ENCODE data around the gene CDH13. TPM values are rescaled to one million over a fixed set of nuclear protein-coding genes. Genes with fewer than 3 reads are reported as not detected.

The CDH13 gene
- total and polyA plus RNA-seq, 10 of the 15 experiments (the other 5 are each of a cell fraction or from before 2014, with no cell fraction given): under 0.01 to 0.05 TPM; not detected in 8

- Histone ChIP-seq H3K4me1 (ENCODE audit: control insufficient read depth, insufficient read depth, low read length) (no peaks in the 10 kb centered on the region), H4K20me1 (ENCODE audit: control insufficient read depth, insufficient read depth) (no peaks in the 10 kb centered on the region), H3K27ac (ENCODE audit: control insufficient read depth, insufficient read depth) (no peak overlapping the region), H3K27me3 (replicated peaks in 1 of 2; ENCODE audit: control insufficient read depth in 2 of 2, insufficient read depth in 2 of 2, low read length in 1 of 2) (no peaks in the 10 kb centered on the region), H3K9ac (ENCODE audit: control insufficient read depth, insufficient read depth, low read length) (no peak overlapping the region), H3K9me3 (replicated peaks; ENCODE audit: control insufficient read depth, insufficient read depth, low read length) (no peaks in the 10 kb centered on the region), H3K36me3 (ENCODE audit: control insufficient read depth in 2 of 2, insufficient read depth in 2 of 2, low read length in 1 of 2) (no peaks in the 10 kb centered on the region), H3K79me2 (ENCODE audit: control insufficient read depth, insufficient read depth, low read length) (no peaks in the 10 kb centered on the region), H2AFZ (ENCODE audit: control insufficient read depth, low read depth, low read length) (no peak overlapping the region), H3K4me3 (no peak overlapping the region), H3K4me2 (ENCODE audit: control insufficient read depth, insufficient read depth) (no peak overlapping the region)
- WGBS (ENCODE audit: insufficient coverage, insufficient replicate concordance, low lambda C conversion rate, missing lambda C conversion rate): 3% methylated on average over 5 of the region's 5 CpGs
- no TSS peak for BruUV-seq (replicated peaks)
- POLR2A ChIA-PET: no interaction called here
- in situ Hi-C loops (cut with MboI) (no loop called here), intact Hi-C loops (cut with micrococcal nuclease; ENCODE audit: unreplicated experiment) (no loop called here)
- RAD21 ChIA-PET (ENCODE audit: unreplicated experiment): no interaction called here
- CTCF ChIA-PET: no interaction called here
- TF ChIP-seq MEF2A (IDR thresholded peaks at IDR 0.05; ENCODE audit: insufficient read depth, low read depth, low read length) (no peak), NFYB (IDR thresholded peaks at IDR 0.05; ENCODE audit: insufficient read depth, low read depth, low read length) (no peak)
- FAIRE-seq (no peak), ATAC-seq (no peak), DNase-seq (ENCODE audit: low read depth, low spot score) (no peak)
- SMC1A ChIA-PET (ENCODE audit: uncharacterized antibody, unreplicated experiment): interaction anchor here (1.0 kb wide), 1 partner anchor 10 kb away, joined by 3 read pairs; no protein-coding TSS in a partner anchor
These were observed 369.2 kb downstream of the CDH13 start for GRCh38 chr16:82995924-82996441.

- ChIA-PET CTCF (no interaction called here), RAD21 (ENCODE audit: unreplicated experiment) (no interaction called here), SMC1A (ENCODE audit: uncharacterized antibody, unreplicated experiment) (interaction anchor here (1.0 kb wide), 1 partner anchor 9 kb away, joined by 3 read pairs; no protein-coding TSS in a partner anchor), POLR2A (no interaction called here)
- no peak for DNase-seq (ENCODE audit: low read depth, low spot score)
- no peaks in the 10 kb centered on the region for H3K9me3 ChIP-seq (replicated peaks; ENCODE audit: control insufficient read depth, insufficient read depth, low read length)
- H3K4me3 ChIP-seq: no peak overlapping the region
- FAIRE-seq: no peak
- no TSS peak for BruUV-seq (replicated peaks)
- no peak overlapping the region for H3K4me2 ChIP-seq (ENCODE audit: control insufficient read depth, insufficient read depth)
- in situ Hi-C loops (cut with MboI): no loop called here
- no peaks in the 10 kb centered on the region for H3K27me3 ChIP-seq (replicated peaks in 1 of 2; ENCODE audit: control insufficient read depth in 2 of 2, insufficient read depth in 2 of 2, low read length in 1 of 2)
- H3K4me1 ChIP-seq (ENCODE audit: control insufficient read depth, insufficient read depth, low read length): no peaks in the 10 kb centered on the region
- H3K36me3 ChIP-seq (ENCODE audit: control insufficient read depth in 2 of 2, insufficient read depth in 2 of 2, low read length in 1 of 2): no peaks in the 10 kb centered on the region
- no peak overlapping the region for H2AFZ ChIP-seq (ENCODE audit: control insufficient read depth, low read depth, low read length)
- H3K9ac ChIP-seq (ENCODE audit: control insufficient read depth, insufficient read depth, low read length): no peak overlapping the region
- intact Hi-C loops (cut with micrococcal nuclease; ENCODE audit: unreplicated experiment): no loop called here
- no peak for ATAC-seq
- no peaks in the 10 kb centered on the region for H4K20me1 ChIP-seq (ENCODE audit: control insufficient read depth, insufficient read depth)
- no peak overlapping the region for H3K27ac ChIP-seq (ENCODE audit: control insufficient read depth, insufficient read depth)
- WGBS (ENCODE audit: insufficient coverage, insufficient replicate concordance, low lambda C conversion rate, missing lambda C conversion rate): 46% methylated on average over 4 of the region's 4 CpGs
- no peak for TF ChIP-seq ATF7 (IDR thresholded peaks at IDR 0.05; ENCODE audit: low read depth)
- TF ChIP-seq ETV6 (conservative IDR thresholded peaks at IDR 0.05 in 1 of 2, IDR thresholded peaks at IDR 0.05 in 1 of 2; ENCODE audit: borderline replicate concordance in 1 of 2, low read depth in 1 of 2): no peak
- no peak for TF ChIP-seq ZBTB33 (IDR thresholded peaks at IDR 0.05)
- TF ChIP-seq RELA (IDR thresholded peaks at IDR 0.05; ENCODE audit: borderline replicate concordance, partially characterized antibody): no peak
- no peak for TF ChIP-seq SIN3A (IDR thresholded peaks at IDR 0.05; ENCODE audit: low read depth, low read length)
- no peak for TF ChIP-seq PML (IDR thresholded peaks at IDR 0.05; ENCODE audit: low read length)
- no peak for TF ChIP-seq ZNF24 (IDR thresholded peaks at IDR 0.05)
- TF ChIP-seq NR2C2 (IDR thresholded peaks at IDR 0.05; ENCODE audit: borderline replicate concordance, control insufficient read depth, insufficient read length, low read depth): no peak
- H3K79me2 ChIP-seq (ENCODE audit: control insufficient read depth, insufficient read depth, low read length): no peaks in the 10 kb centered on the region
These were observed 370.0 kb downstream of the CDH13 start for GRCh38 chr16:82996814-82997213.
